ENCODE measurements around the gene NR2C2. TPM values are rescaled to one million over a fixed set of nuclear protein-coding genes. Genes with fewer than 3 reads are reported as not detected.

The NR2C2 gene
- total and polyA plus RNA-seq, 10 of the 15 experiments (the other 5 are each of a cell fraction or from before 2014, with no cell fraction given): 2.7 to 30.3 (median 18.3) TPM

- TF ChIP-seq ZBTB33 (IDR thresholded peaks at IDR 0.05) (no peak), LARP7 (IDR thresholded peaks at IDR 0.05) (peak; percentile 66), ZNF687 (IDR thresholded peaks at IDR 0.05) (no peak), CEBPZ (IDR thresholded peaks at IDR 0.05; ENCODE audit: low read depth, low read length) (peak; percentile 77; the same call in 1 of the 2 replicates), EGR1 (IDR thresholded peaks at IDR 0.05; ENCODE audit: borderline replicate concordance in 1 of 2, low read depth in 2 of 2, low read length in 2 of 2) (0 out of 3 replicates have a peak, but pooled peaks of 1 of the 2 experiments have one; percentile 41), SMAD1 (IDR thresholded peaks at IDR 0.05; ENCODE audit: low read depth, partially characterized antibody) (peak; percentile 97), RCOR1 (conservative IDR thresholded peaks at IDR 0.05; ENCODE audit: low read depth, low read length) (no peak), E2F4 (IDR thresholded peaks at IDR 0.05; ENCODE audit: low read depth, low read length) (no peak), CEBPB (IDR thresholded peaks at IDR 0.05; ENCODE audit: borderline replicate concordance in 1 of 2, low read depth in 2 of 2, low read length in 2 of 2) (no peak), NR2C2 (IDR thresholded peaks at IDR 0.05; ENCODE audit: borderline replicate concordance, control insufficient read depth, insufficient read length, low read depth) (no peak), ZZZ3 (IDR thresholded peaks at IDR 0.05; ENCODE audit: control insufficient read depth, insufficient read length, low read depth) (no peak), PML (IDR thresholded peaks at IDR 0.05; ENCODE audit: low read length) (0 out of 2 replicates have a peak, but pooled peaks have one; percentile 28), MTA2 (IDR thresholded peaks at IDR 0.05; ENCODE audit: low read depth) (no peak), RAD51 (IDR thresholded peaks at IDR 0.05) (no peak), E4F1 (IDR thresholded peaks at IDR 0.05; ENCODE audit: borderline replicate concordance, partially characterized antibody) (peak; percentile 46), ZBED1 (IDR thresholded peaks at IDR 0.05; ENCODE audit: borderline replicate concordance) (no peak)
Observed at GRCh38 chr3:14947886-14948608, 664 bp downstream of the NR2C2 start (continued).
